Ishikawa (cell line): Measurements from ENCODE around the gene PYHIN1.

Experiments used
- CEBPB ChIP-seq: IDR thresholded peaks from 2 replicates; pipeline ENCODE4 v1.6.1; 2012
- CREB1 ChIP-seq: IDR thresholded peaks from 2 replicates; pipeline ENCODE4 v1.6.1; 2012; ENCODE audit warnings: low read depth
- EGR1 ChIP-seq: IDR thresholded peaks from 2 replicates; pipeline ENCODE4 v1.6.1; 2012
- EP300 ChIP-seq: IDR thresholded peaks from 2 replicates; pipeline ENCODE4 v1.6.1; 2012; ENCODE audit warnings: borderline replicate concordance
- NFIC ChIP-seq: IDR thresholded peaks from 2 replicates; pipeline ENCODE4 v1.6.1; 2012
- RAD21 ChIP-seq: IDR thresholded peaks from 2 replicates; pipeline ENCODE4 v1.6.1; 2012; ENCODE audit warnings: low read depth
- TAF1 ChIP-seq: IDR thresholded peaks from 2 replicates; pipeline ENCODE4 v1.6.1; 2012; ENCODE audit warnings: low read depth, mild to moderate bottlenecking
- TCF12 ChIP-seq: IDR thresholded peaks from 2 replicates; pipeline ENCODE4 v1.6.1; 2012; ENCODE audit warnings: low read depth
- TF ChIP-seq, protein P1 (sequence below): IDR thresholded peaks from 2 replicates; pipeline ENCODE4 v1.6.1; 2012; ENCODE audit warnings: low read depth, mild to moderate bottlenecking
- TF ChIP-seq, protein P2 (sequence below): IDR thresholded peaks from 2 replicates; pipeline ENCODE4 v1.6.1; 2012

DNA sequence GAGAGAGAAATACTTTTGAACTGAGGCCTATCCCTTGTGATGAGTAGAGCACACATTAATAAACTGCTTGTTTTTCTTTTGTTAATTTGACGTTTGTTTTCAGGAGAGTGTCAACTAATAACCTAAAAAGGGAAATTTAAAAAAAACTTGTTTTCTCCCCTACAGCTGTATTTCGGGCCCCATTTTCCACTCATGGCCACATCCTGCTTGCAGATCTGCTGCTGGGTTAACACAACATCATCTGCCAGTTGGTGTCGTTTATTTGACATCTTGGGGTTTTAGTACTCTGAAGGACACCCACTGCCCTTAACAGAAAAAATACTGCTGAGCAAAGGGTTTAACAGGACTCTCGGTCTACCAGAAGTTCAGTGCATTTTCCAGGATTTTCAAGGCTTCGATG lies 848 bp upstream of the PYHIN1 start:
- TF ChIP-seq RAD21 (no peak), CEBPB (no peak), CREB1 (no peak), EGR1 (no peak), EP300 (no peak), NFIC (no peak), TAF1 (no peak), TCF12 (no peak)
- TF ChIP-seq, protein P1, sequence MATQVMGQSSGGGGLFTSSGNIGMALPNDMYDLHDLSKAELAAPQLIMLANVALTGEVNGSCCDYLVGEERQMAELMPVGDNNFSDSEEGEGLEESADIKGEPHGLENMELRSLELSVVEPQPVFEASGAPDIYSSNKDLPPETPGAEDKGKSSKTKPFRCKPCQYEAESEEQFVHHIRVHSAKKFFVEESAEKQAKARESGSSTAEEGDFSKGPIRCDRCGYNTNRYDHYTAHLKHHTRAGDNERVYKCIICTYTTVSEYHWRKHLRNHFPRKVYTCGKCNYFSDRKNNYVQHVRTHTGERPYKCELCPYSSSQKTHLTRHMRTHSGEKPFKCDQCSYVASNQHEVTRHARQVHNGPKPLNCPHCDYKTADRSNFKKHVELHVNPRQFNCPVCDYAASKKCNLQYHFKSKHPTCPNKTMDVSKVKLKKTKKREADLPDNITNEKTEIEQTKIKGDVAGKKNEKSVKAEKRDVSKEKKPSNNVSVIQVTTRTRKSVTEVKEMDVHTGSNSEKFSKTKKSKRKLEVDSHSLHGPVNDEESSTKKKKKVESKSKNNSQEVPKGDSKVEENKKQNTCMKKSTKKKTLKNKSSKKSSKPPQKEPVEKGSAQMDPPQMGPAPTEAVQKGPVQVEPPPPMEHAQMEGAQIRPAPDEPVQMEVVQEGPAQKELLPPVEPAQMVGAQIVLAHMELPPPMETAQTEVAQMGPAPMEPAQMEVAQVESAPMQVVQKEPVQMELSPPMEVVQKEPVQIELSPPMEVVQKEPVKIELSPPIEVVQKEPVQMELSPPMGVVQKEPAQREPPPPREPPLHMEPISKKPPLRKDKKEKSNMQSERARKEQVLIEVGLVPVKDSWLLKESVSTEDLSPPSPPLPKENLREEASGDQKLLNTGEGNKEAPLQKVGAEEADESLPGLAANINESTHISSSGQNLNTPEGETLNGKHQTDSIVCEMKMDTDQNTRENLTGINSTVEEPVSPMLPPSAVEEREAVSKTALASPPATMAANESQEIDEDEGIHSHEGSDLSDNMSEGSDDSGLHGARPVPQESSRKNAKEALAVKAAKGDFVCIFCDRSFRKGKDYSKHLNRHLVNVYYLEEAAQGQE: no peak
- TF ChIP-seq, protein P2, sequence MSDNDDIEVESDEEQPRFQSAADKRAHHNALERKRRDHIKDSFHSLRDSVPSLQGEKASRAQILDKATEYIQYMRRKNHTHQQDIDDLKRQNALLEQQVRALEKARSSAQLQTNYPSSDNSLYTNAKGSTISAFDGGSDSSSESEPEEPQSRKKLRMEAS: no peak
